ENCODE measurements around the gene PTPN18.

The PTPN18 gene

GRCh38 chr2:130382313-130382917 lies 26.6 kb downstream of the PTPN18 start:
- DNase-seq (ENCODE audit: low read depth, low spot score) = no peak
- Histone ChIP-seq H3K27ac (ENCODE audit: low read length) (no peak overlapping the region), H3K9me3 (ENCODE audit: control insufficient read depth, insufficient read depth, low read length) (no peaks in the 10 kb centered on the region), H3K4me1 (ENCODE audit: control insufficient read depth, insufficient read depth, low read length) (no peaks in the 10 kb centered on the region), H3K27me3 (ENCODE audit: control insufficient read depth, insufficient read depth, low read length) (no peaks in the 10 kb centered on the region), H3K4me3 (ENCODE audit: low read length) (no peak overlapping the region), H3K36me3 (ENCODE audit: control insufficient read depth, insufficient read depth, low read length) (no peaks in the 10 kb centered on the region)
- WGBS (ENCODE audit: insufficient coverage, insufficient read length) = no CpG with 5 or more reads among the region's 8 CpGs

- H3K4me3 ChIP-seq (ENCODE audit: low read length) = no peak overlapping the region
- no peak for DNase-seq (ENCODE audit: low read depth, low spot score)
- no peaks in the 10 kb centered on the region for H3K4me1 ChIP-seq (ENCODE audit: control insufficient read depth, insufficient read depth, low read length)
- no peaks in the 10 kb centered on the region for H3K9me3 ChIP-seq (ENCODE audit: control insufficient read depth, insufficient read depth, low read length)
- no CpG with 5 or more reads among the region's 3 CpGs for WGBS (ENCODE audit: insufficient coverage, insufficient read length)
- H3K27ac ChIP-seq (ENCODE audit: low read length) = no peak overlapping the region
- H3K27me3 ChIP-seq (ENCODE audit: control insufficient read depth, insufficient read depth, low read length) = no peaks in the 10 kb centered on the region
- H3K36me3 ChIP-seq (ENCODE audit: control insufficient read depth, insufficient read depth, low read length) = no peaks in the 10 kb centered on the region
Measured at GRCh38 chr2:130385709-130386108, 29.9 kb downstream of the PTPN18 start.

GRCh38 chr2:130387071-130387400 lies 31.2 kb downstream of the PTPN18 start:
- H3K9me3 ChIP-seq (ENCODE audit: control insufficient read depth, insufficient read depth, low read length) = no peaks in the 10 kb centered on the region
- H3K36me3 ChIP-seq (ENCODE audit: control insufficient read depth, insufficient read depth, low read length) = no peaks in the 10 kb centered on the region
- no peaks in the 10 kb centered on the region for H3K27me3 ChIP-seq (ENCODE audit: control insufficient read depth, insufficient read depth, low read length)
- H3K27ac ChIP-seq (ENCODE audit: low read length) = no peak overlapping the region
- H3K4me3 ChIP-seq (ENCODE audit: low read length) = no peak overlapping the region
- no peaks in the 10 kb centered on the region for H3K4me1 ChIP-seq (ENCODE audit: control insufficient read depth, insufficient read depth, low read length)
- WGBS (ENCODE audit: insufficient coverage, insufficient read length) = no CpG with 5 or more reads among the region's 4 CpGs
- no peak for DNase-seq (ENCODE audit: low read depth, low spot score)

- H3K9me3 ChIP-seq (ENCODE audit: control insufficient read depth, insufficient read depth, low read length) = no peaks in the 10 kb centered on the region
- no peak for DNase-seq (ENCODE audit: low read depth, low spot score)
- no CpG with 5 or more reads among the region's 4 CpGs for WGBS (ENCODE audit: insufficient coverage, insufficient read length)
- no peak overlapping the region for H3K27ac ChIP-seq (ENCODE audit: low read length)
- H3K27me3 ChIP-seq (ENCODE audit: control insufficient read depth, insufficient read depth, low read length) = no peaks in the 10 kb centered on the region; the same call in 1 of the 2 replicates
- no peaks in the 10 kb centered on the region for H3K4me1 ChIP-seq (ENCODE audit: control insufficient read depth, insufficient read depth, low read length)
- no peaks in the 10 kb centered on the region for H3K36me3 ChIP-seq (ENCODE audit: control insufficient read depth, insufficient read depth, low read length)
- H3K4me3 ChIP-seq (ENCODE audit: low read length) = no peak overlapping the region
Measured at GRCh38 chr2:130387804-130388203, 31.9 kb downstream of the PTPN18 start.

- no CpG with 5 or more reads among the region's 8 CpGs for WGBS (ENCODE audit: insufficient coverage, insufficient read length)
- Histone ChIP-seq H3K4me3 (ENCODE audit: low read length) (no peak overlapping the region), H3K36me3 (ENCODE audit: control insufficient read depth, insufficient read depth, low read length) (no peaks in the 10 kb centered on the region), H3K27me3 (ENCODE audit: control insufficient read depth, insufficient read depth, low read length) (no peaks in the 10 kb centered on the region; the same call in 1 of the 2 replicates), H3K4me1 (ENCODE audit: control insufficient read depth, insufficient read depth, low read length) (no peaks in the 10 kb centered on the region), H3K27ac (ENCODE audit: low read length) (no peak overlapping the region), H3K9me3 (ENCODE audit: control insufficient read depth, insufficient read depth, low read length) (no peaks in the 10 kb centered on the region)
- no peak for DNase-seq (ENCODE audit: low read depth, low spot score)
Measured at GRCh38 chr2:130388221-130388907, 32.5 kb downstream of the PTPN18 start.

- no peaks in the 10 kb centered on the region for H3K36me3 ChIP-seq (ENCODE audit: control insufficient read depth, insufficient read depth, low read length)
- WGBS (ENCODE audit: insufficient coverage, insufficient read length) = no CpG with 5 or more reads among the region's 6 CpGs
- no peak overlapping the region for H3K4me3 ChIP-seq (ENCODE audit: low read length)
- DNase-seq (ENCODE audit: low read depth, low spot score) = no peak
- no peak overlapping the region for H3K27ac ChIP-seq (ENCODE audit: low read length)
- H3K27me3 ChIP-seq (ENCODE audit: control insufficient read depth, insufficient read depth, low read length) = no peaks in the 10 kb centered on the region; the same call in 1 of the 2 replicates
- H3K9me3 ChIP-seq (ENCODE audit: control insufficient read depth, insufficient read depth, low read length) = no peaks in the 10 kb centered on the region
- no peaks in the 10 kb centered on the region for H3K4me1 ChIP-seq (ENCODE audit: control insufficient read depth, insufficient read depth, low read length)
Measured at GRCh38 chr2:130389358-130389757, 33.5 kb downstream of the PTPN18 start.

GRCh38 chr2:130389783-130390182 lies 33.9 kb downstream of the PTPN18 start:
- no peaks in the 10 kb centered on the region for H3K4me1 ChIP-seq (ENCODE audit: control insufficient read depth, insufficient read depth, low read length)
- WGBS (ENCODE audit: insufficient coverage, insufficient read length) = no CpG with 5 or more reads among the region's 3 CpGs
- no peak for DNase-seq (ENCODE audit: low read depth, low spot score)
- no peaks in the 10 kb centered on the region; the same call in 1 of the 2 replicates for H3K27me3 ChIP-seq (ENCODE audit: control insufficient read depth, insufficient read depth, low read length)
- no peak overlapping the region for H3K27ac ChIP-seq (ENCODE audit: low read length)
- no peak overlapping the region for H3K4me3 ChIP-seq (ENCODE audit: low read length)
- no peaks in the 10 kb centered on the region for H3K36me3 ChIP-seq (ENCODE audit: control insufficient read depth, insufficient read depth, low read length)
- H3K9me3 ChIP-seq (ENCODE audit: control insufficient read depth, insufficient read depth, low read length) = no peaks in the 10 kb centered on the region

GRCh38 chr2:130390460-130391057 lies 34.7 kb downstream of the PTPN18 start:
- Histone ChIP-seq H3K4me3 (ENCODE audit: low read length) (no peak overlapping the region), H3K27me3 (ENCODE audit: control insufficient read depth, insufficient read depth, low read length) (no peaks in the 10 kb centered on the region; the same call in 1 of the 2 replicates), H3K27ac (ENCODE audit: low read length) (no peak overlapping the region), H3K4me1 (ENCODE audit: control insufficient read depth, insufficient read depth, low read length) (no peaks in the 10 kb centered on the region), H3K36me3 (ENCODE audit: control insufficient read depth, insufficient read depth, low read length) (no peaks in the 10 kb centered on the region), H3K9me3 (ENCODE audit: control insufficient read depth, insufficient read depth, low read length) (no peaks in the 10 kb centered on the region)
- WGBS (ENCODE audit: insufficient coverage, insufficient read length) = no CpG with 5 or more reads among the region's 16 CpGs
- no peak for DNase-seq (ENCODE audit: low read depth, low spot score)

GRCh38 chr2:130391058-130391871 lies 35.4 kb downstream of the PTPN18 start:
- H3K4me1 ChIP-seq (ENCODE audit: control insufficient read depth, insufficient read depth, low read length) = no peaks in the 10 kb centered on the region
- DNase-seq (ENCODE audit: low read depth, low spot score) = no peak
- H3K27me3 ChIP-seq (ENCODE audit: control insufficient read depth, insufficient read depth, low read length) = no peaks in the 10 kb centered on the region; the same call in 1 of the 2 replicates
- peak overlapping the region; percentile 45; the same call in 1 of the 2 replicates for H3K4me3 ChIP-seq (ENCODE audit: low read length)
- H3K27ac ChIP-seq (ENCODE audit: low read length) = no peak overlapping the region
- WGBS (ENCODE audit: insufficient coverage, insufficient read length) = no CpG with 5 or more reads among the region's 59 CpGs
- no peaks in the 10 kb centered on the region for H3K9me3 ChIP-seq (ENCODE audit: control insufficient read depth, insufficient read depth, low read length)
- no peaks in the 10 kb centered on the region for H3K36me3 ChIP-seq (ENCODE audit: control insufficient read depth, insufficient read depth, low read length)

Data from iPS DF 6.9 (cell line).